GM12878 (cell line): ENCODE data around the gene DENND6B. TPM values are rescaled to one million over a fixed set of nuclear protein-coding genes. Genes with fewer than 3 reads are reported as not detected.

Experiments used
- CBX5 ChIP-seq: sonication (generic); IDR thresholded peaks from 2 replicates; pipeline ENCODE4 v1.6.1; 2016; ENCODE audit warnings: low read depth, moderate library complexity, mild to moderate bottlenecking, inconsistent platforms
- CUX1 ChIP-seq: IDR thresholded peaks from 2 replicates; pipeline ENCODE4 v1.6.1; 2012; ENCODE audit warnings: improper control_type of control experiment, low read depth, low read length; ENCODE audit not compliant: insufficient replicate concordance
- HCFC1 ChIP-seq: fragments of 150-350 bp; IDR thresholded peaks from 2 replicates; pipeline ENCODE4 v1.6.1; 2014; ENCODE audit warnings: low read length
- LARP7 ChIP-seq: fragments of 450-650 bp; IDR thresholded peaks from 2 replicates; pipeline ENCODE4 v1.6.1; 2017; ENCODE audit warnings: mild to moderate bottlenecking
- MYB ChIP-seq: fragments of 150-350 bp; IDR thresholded peaks from 2 replicates; pipeline ENCODE4 v1.6.1; 2014; ENCODE audit warnings: mild to moderate bottlenecking, low read depth, low read length, borderline replicate concordance
- NR2F1 ChIP-seq: fragments of 450-650 bp; conservative IDR thresholded peaks from 2 replicates; pipeline ENCODE4 v1.6.1; 2017; ENCODE audit warnings: mild to moderate bottlenecking
- RAD51 ChIP-seq: fragments of 450-650 bp; IDR thresholded peaks from 2 replicates; pipeline ENCODE4 v1.6.1; 2016; ENCODE audit warnings: moderate library complexity, mild to moderate bottlenecking, inconsistent platforms
- RCOR1 ChIP-seq: conservative IDR thresholded peaks from 2 replicates; pipeline ENCODE4 v1.6.1; 2012; ENCODE audit warnings: low read depth, low read length, improper control_type of control experiment
- REST ChIP-seq: IDR thresholded peaks from 2 replicates; pipeline ENCODE4 v1.6.1; 2012; ENCODE audit warnings: mild to moderate bottlenecking, low read depth, low read length
- SMARCA5 ChIP-seq: fragments of 450-650 bp; IDR thresholded peaks from 2 replicates; pipeline ENCODE4 v1.6.1; 2017; ENCODE audit warnings: mild to moderate bottlenecking
- SPI1 ChIP-seq: IDR thresholded peaks from 2 replicates; pipeline ENCODE4 v1.6.1; 2011; ENCODE audit warnings: low read depth, mild to moderate bottlenecking, low read length, moderate library complexity, borderline replicate concordance; ENCODE audit not compliant: insufficient read depth
- TCF12 ChIP-seq: IDR thresholded peaks from 2 replicates; pipeline ENCODE4 v1.6.1; 2011; ENCODE audit warnings: low read depth, mild to moderate bottlenecking, low read length
- polyA plus RNA-seq, 11 experiments: library from polyadenylated mRNA; depleted of rRNA in 4 of 11; unstranded in 6 of 11; stranded (reverse) in 5 of 11; fragments of >200 nt; fragmentation: Nextera tagmentation in 4 of 11; fragmentation: Illumina TruSeq in 1 of 11; extraction: Ambion mirVana in 4 of 11; extraction: Trizol in 1 of 11; gene quantifications; 1 replicate in 1 of 11; 2 replicates in 10 of 11; pipeline versions ENCODE4 v1.2.1 to v1.2.3, GENCODE V29; 2011 to 2016; ENCODE audit warnings: inconsistent platforms in 2 of 11, missing spikeins in 2 of 11, low read depth in 1 of 11
- total RNA-seq, 4 experiments: library from RNA; depleted of rRNA in 3 of 4; stranded (reverse); fragments of >200 nt in 3 of 4; fragmentation: Illumina TruSeq in 1 of 4; extraction: Trizol in 1 of 4; gene quantifications; 2 replicates each; pipeline versions ENCODE4 v1.2.1 to v1.2.3, GENCODE V29; 2013 to 2021
- TF ChIP-seq, protein P1 (sequence below): fragments of 450-650 bp; IDR thresholded peaks from 2 replicates; pipeline ENCODE4 v1.6.1; 2016; ENCODE audit warnings: mild to moderate bottlenecking, moderate library complexity, borderline replicate concordance
- TF ChIP-seq, protein P2 (sequence below): fragments of 450-650 bp; conservative IDR thresholded peaks from 2 replicates; pipeline ENCODE4 v1.6.1; 2017; ENCODE audit warnings: mild to moderate bottlenecking, moderate library complexity

DENND6B gene
- total and polyA plus RNA-seq, 10 of the 15 experiments (the other 5 are each of a cell fraction or from before 2014, with no cell fraction given): 0.72 to 11.3 (median 6.2) TPM

DNA sequence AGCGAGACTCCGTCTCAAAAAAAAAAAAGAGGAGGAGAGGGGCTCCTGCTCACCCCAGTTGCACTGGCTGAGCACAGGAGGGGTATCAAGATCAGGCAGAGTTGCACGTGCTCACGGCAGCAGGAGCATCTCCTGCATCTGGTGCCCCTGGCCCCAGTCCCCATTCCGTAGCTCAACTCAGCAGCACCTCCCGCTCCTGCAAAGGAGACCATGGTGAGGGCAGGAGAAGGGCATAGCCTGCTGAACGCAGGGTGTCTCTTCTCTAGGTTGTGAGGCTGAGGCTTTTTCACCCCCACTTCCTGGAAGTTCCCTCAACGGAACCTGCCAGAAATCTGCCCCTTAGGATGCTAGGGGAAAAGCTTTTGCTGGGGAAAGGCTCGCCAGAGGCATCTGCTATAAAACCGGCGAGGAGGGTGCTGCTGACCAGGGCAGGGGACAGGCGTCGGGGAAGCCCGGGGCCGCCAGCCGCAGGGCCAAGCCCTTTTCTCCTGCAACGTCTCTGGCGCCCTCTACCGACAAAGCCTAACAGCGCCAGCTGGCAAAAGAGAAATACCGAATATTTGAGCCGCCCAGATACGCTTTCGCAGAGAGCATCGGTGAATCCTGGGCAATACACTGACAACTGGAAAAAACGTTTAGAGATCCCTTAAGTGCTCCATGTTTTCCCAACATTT, 15.3 kb upstream of the DENND6B start (continued):
- TF ChIP-seq CUX1: no peak
- TF ChIP-seq RCOR1: no peak
- TF ChIP-seq TCF12: peak; percentile 91
- no peak for TF ChIP-seq RAD51
- 0 out of 2 replicates have a peak, but pooled peaks have one; percentile 42 for TF ChIP-seq LARP7
- no peak for TF ChIP-seq CBX5
- TF ChIP-seq, protein P1, sequence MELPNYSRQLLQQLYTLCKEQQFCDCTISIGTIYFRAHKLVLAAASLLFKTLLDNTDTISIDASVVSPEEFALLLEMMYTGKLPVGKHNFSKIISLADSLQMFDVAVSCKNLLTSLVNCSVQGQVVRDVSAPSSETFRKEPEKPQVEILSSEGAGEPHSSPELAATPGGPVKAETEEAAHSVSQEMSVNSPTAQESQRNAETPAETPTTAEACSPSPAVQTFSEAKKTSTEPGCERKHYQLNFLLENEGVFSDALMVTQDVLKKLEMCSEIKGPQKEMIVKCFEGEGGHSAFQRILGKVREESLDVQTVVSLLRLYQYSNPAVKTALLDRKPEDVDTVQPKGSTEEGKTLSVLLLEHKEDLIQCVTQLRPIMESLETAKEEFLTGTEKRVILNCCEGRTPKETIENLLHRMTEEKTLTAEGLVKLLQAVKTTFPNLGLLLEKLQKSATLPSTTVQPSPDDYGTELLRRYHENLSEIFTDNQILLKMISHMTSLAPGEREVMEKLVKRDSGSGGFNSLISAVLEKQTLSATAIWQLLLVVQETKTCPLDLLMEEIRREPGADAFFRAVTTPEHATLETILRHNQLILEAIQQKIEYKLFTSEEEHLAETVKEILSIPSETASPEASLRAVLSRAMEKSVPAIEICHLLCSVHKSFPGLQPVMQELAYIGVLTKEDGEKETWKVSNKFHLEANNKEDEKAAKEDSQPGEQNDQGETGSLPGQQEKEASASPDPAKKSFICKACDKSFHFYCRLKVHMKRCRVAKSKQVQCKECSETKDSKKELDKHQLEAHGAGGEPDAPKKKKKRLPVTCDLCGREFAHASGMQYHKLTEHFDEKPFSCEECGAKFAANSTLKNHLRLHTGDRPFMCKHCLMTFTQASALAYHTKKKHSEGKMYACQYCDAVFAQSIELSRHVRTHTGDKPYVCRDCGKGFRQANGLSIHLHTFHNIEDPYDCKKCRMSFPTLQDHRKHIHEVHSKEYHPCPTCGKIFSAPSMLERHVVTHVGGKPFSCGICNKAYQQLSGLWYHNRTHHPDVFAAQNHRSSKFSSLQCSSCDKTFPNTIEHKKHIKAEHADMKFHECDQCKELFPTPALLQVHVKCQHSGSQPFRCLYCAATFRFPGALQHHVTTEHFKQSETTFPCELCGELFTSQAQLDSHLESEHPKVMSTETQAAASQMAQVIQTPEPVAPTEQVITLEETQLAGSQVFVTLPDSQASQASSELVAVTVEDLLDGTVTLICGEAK: no peak
- no peak for TF ChIP-seq REST
- peak; percentile 65 for TF ChIP-seq NR2F1
- TF ChIP-seq MYB: no peak
- no peak for TF ChIP-seq HCFC1
- TF ChIP-seq SPI1: no peak
- TF ChIP-seq, protein P2, sequence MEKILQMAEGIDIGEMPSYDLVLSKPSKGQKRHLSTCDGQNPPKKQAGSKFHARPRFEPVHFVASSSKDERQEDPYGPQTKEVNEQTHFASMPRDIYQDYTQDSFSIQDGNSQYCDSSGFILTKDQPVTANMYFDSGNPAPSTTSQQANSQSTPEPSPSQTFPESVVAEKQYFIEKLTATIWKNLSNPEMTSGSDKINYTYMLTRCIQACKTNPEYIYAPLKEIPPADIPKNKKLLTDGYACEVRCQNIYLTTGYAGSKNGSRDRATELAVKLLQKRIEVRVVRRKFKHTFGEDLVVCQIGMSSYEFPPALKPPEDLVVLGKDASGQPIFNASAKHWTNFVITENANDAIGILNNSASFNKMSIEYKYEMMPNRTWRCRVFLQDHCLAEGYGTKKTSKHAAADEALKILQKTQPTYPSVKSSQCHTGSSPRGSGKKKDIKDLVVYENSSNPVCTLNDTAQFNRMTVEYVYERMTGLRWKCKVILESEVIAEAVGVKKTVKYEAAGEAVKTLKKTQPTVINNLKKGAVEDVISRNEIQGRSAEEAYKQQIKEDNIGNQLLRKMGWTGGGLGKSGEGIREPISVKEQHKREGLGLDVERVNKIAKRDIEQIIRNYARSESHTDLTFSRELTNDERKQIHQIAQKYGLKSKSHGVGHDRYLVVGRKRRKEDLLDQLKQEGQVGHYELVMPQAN: peak; percentile 53
- peak; percentile 94; the same call in 1 of the 2 replicates for TF ChIP-seq SMARCA5
